Kidney epithelial cell (primary cell): ENCODE data around the gene LDLRAD4. TPM values are rescaled to one million over a fixed set of nuclear protein-coding genes. Genes with fewer than 3 reads are reported as not detected.

Experiments used
- DNase-seq: peaks from one replicate; pipeline ENCODE4 v3.0.0-alpha.2; 2010; ENCODE audit warnings: low read depth
- H3K27me3 ChIP-seq: 2 replicates; pipeline ENCODE4 v1.6.0; 2011; ENCODE audit warnings: low read length; ENCODE audit not compliant: control insufficient read depth, insufficient read depth
- H3K36me3 ChIP-seq: 2 replicates; pipeline ENCODE4 v1.5.1; 2011; ENCODE audit warnings: low read length; ENCODE audit not compliant: control insufficient read depth, insufficient read depth
- H3K4me3 ChIP-seq: 2 replicates; pipeline ENCODE4 v1.5.1; 2011; ENCODE audit warnings: low read depth, mild to moderate bottlenecking, control low read depth, low read length
- total RNA-seq: library from RNA; depleted of rRNA; stranded (reverse); fragments of >200 nt; gene quantifications from 2 replicates; pipeline ENCODE4 v1.2.3, GENCODE V29; 2015
- TF ChIP-seq, protein P1 (sequence below): IDR thresholded peaks from 2 replicates; pipeline ENCODE4 v1.5.1; 2011; ENCODE audit warnings: mild to moderate bottlenecking, moderate library complexity, low read length, control low read depth, inconsistent platforms; ENCODE audit not compliant: insufficient read depth, poor library complexity, severe bottlenecking

LDLRAD4 gene
- total RNA-seq, 1 donor from 2014 or later: 5.8 TPM

DNA sequence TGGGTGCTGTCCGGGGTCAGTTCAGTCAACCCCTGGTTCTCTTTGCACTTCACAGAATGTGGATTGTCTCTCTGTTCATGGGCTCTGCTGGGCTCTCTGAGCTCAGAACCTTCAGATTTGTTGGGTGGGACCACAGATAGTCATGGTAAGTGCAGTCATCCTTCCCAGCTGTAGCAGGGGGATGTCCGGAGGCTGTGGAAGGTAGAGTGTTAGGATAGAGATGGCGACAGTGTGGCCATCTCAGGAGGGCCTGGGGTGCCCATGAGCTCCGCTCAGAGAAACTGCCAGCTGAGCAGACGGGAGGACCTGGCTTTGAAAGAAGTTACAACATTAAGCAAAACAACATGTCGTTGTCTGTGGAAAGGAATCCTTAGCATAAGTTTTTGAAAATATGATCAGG, 358.0 kb downstream of the LDLRAD4 start:
- no peak for DNase-seq
- TF ChIP-seq, protein P1, sequence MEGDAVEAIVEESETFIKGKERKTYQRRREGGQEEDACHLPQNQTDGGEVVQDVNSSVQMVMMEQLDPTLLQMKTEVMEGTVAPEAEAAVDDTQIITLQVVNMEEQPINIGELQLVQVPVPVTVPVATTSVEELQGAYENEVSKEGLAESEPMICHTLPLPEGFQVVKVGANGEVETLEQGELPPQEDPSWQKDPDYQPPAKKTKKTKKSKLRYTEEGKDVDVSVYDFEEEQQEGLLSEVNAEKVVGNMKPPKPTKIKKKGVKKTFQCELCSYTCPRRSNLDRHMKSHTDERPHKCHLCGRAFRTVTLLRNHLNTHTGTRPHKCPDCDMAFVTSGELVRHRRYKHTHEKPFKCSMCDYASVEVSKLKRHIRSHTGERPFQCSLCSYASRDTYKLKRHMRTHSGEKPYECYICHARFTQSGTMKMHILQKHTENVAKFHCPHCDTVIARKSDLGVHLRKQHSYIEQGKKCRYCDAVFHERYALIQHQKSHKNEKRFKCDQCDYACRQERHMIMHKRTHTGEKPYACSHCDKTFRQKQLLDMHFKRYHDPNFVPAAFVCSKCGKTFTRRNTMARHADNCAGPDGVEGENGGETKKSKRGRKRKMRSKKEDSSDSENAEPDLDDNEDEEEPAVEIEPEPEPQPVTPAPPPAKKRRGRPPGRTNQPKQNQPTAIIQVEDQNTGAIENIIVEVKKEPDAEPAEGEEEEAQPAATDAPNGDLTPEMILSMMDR: no peak
- Histone ChIP-seq H3K36me3 (no peaks in the 10 kb centered on the region), H3K4me3 (no peak overlapping the region), H3K27me3 (no peaks in the 10 kb centered on the region)

DNA sequence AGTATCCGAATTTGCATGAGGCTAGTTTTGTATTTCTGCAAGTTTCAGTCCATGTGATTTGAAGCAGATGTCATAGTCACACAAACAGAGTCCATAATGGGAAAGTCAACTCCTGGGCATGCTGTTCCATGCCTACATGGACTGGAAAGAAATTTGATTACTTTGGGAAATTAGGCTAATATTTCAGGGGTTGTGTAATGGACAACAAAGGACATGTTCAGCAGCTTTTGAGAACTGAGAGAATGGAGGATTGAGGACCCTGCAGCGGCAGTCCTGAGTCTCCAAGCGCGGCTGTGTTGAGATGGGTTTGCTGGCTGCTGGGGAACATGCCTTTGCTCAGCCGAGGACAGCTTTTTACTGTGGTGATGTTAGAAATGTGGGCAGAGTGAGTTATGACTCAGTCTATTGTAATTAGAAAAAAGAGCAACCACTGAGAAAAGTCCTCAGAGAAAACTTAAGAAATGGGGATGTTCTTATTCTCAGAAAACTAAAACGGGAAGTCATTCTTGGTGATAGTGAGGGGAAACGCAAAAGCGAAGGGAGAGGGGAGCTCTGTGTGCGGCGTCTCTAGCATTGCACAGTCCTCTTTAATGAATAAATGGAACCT, 358.6 kb downstream of the LDLRAD4 start:
- no peak for DNase-seq
- Histone ChIP-seq H3K27me3 (no peaks in the 10 kb centered on the region), H3K36me3 (no peaks in the 10 kb centered on the region), H3K4me3 (no peak overlapping the region)
- TF ChIP-seq, protein P1: no peak

DNA sequence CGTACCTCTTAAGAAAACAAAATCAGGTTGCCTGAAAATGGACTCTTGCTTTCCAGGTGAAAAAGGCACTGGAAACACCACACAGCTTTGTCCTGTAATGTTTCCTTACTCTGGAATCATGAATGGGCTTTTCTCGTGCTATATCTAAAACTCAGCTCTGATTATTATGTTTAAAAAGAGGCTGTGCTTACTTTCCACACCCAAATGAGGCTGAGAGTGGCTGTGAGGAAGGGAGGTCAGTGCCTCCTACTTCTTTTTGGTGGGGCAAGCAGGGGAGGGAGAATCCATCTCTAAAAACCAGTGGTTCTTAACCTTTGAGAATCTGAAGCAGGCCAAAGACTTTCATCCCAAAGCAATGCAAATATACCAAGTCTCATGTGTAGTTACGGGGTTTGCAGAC, 359.2 kb downstream of the LDLRAD4 start:
- TF ChIP-seq, protein P1: no peak
- no peaks in the 10 kb centered on the region for H3K27me3 ChIP-seq
- DNase-seq: no peak
- H3K4me3 ChIP-seq: no peak overlapping the region
- no peaks in the 10 kb centered on the region for H3K36me3 ChIP-seq

DNA sequence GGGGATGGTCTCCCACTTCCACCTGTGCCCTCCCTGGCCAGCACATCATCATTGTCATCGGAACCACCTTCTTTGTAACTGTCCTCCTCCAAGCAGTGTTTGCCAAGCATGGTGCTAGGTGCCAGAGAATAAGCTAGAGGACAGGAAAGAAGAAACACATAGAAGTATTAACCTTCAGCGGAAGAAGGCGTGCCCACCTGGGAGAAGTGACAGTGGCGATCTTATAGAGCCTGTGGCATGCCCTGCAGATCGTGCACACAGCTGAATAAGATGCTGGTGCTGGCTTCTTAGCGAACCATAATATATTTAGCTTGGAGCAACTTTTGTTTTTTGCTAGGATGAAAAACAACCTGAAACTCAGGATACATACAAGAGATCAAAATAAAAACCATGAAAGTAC, 359.8 kb downstream of the LDLRAD4 start:
- TF ChIP-seq, protein P1: no peak
- no peaks in the 10 kb centered on the region for H3K27me3 ChIP-seq
- H3K36me3 ChIP-seq: no peaks in the 10 kb centered on the region
- H3K4me3 ChIP-seq: no peak overlapping the region
- no peak for DNase-seq

DNA sequence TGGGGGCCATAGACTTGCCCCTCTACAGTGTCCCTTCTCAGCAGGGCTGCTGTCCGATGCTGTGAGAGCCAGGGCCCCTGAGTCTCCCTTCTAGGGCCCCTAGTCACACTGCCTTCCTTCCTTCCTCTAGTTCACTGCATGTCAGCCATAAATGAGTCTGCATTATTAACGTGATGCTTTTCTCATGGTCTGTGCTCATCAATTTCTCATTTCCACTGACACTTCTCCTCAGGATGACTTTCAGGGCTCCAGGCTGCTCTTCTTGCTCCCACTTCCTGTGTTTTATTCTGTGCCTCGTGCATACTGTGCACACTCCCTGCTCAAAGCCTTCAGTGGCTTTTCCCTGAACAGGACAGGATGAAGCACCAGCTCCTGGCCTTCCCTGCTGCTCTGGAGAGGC, 361.3 kb downstream of the LDLRAD4 start:
- Histone ChIP-seq H3K36me3 (no peaks in the 10 kb centered on the region), H3K27me3 (no peaks in the 10 kb centered on the region), H3K4me3 (no peak overlapping the region)
- TF ChIP-seq, protein P1: no peak
- no peak for DNase-seq

DNA sequence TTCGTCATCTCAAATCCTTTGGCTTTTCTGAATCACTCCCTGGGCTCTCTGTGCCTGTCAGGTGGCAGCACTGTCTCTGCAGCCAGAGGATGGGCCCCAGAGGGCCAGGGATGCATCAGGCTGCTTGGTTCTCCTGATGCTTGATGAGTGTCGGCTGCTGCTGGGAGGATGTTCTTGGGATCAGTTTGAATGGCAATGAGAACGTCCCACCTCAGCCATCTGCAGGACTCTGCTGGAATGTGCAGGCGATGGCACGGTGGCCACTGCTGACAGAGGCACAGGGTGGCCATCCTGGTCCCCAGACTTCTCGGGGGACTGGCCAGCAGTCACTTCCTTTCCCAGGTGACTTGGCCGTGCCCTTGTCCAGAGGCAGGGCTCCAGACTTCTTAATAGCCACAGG, 361.8 kb downstream of the LDLRAD4 start:
- Histone ChIP-seq H3K27me3 (no peaks in the 10 kb centered on the region), H3K36me3 (no peaks in the 10 kb centered on the region), H3K4me3 (no peak overlapping the region)
- DNase-seq: no peak
- TF ChIP-seq, protein P1: no peak
